NCI-H748 (cell line): ENCODE results near the gene GDF10.

Source experiments
- DNase-seq: peaks from one replicate; lab custom pipeline; 2025; ENCODE audit not compliant: unreplicated experiment; lab: John Stamatoyannopoulos, UW

GDF10 gene

DNA sequence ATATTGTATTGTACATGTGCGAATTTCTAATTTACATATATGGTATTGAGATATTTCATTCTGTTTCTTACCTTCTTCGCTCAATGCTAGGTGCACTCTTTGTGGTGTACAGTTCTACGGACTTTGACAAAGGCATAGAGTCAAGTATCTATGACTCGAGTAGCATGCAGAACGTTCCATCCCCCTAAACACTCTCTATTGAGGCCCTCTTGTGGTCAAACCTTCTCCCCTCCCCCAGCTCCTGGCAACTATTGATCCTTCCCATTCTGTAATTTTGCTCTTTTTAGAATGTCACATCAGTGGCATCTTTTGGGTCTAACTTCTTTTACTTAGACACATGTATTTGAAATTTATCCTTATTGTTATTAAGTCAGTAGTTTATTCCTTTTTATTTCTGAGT, 30.7 kb upstream of the GDF10 start:
- DNase-seq = peak; percentile 9

DNA sequence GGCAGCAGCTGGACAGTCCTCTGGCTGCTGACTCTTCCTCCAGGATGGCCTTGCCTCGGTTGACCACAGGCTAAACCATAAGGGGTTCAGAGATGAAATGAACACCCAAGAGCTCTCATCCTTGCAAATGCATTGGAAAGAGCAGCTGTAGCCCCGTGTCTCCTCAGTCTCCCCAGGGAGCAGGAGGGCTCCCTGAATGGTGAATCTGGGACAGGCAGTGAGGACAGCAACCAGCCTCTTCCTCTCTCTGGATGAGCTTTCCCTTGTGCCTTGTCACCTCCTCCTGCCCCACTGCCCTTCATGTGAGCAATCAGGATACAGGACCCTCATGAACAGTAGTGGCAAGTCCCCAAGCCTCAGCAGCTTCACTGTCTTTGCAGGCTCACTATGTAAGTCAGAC, 23.9 kb upstream of the GDF10 start:
- no peak for DNase-seq

DNA sequence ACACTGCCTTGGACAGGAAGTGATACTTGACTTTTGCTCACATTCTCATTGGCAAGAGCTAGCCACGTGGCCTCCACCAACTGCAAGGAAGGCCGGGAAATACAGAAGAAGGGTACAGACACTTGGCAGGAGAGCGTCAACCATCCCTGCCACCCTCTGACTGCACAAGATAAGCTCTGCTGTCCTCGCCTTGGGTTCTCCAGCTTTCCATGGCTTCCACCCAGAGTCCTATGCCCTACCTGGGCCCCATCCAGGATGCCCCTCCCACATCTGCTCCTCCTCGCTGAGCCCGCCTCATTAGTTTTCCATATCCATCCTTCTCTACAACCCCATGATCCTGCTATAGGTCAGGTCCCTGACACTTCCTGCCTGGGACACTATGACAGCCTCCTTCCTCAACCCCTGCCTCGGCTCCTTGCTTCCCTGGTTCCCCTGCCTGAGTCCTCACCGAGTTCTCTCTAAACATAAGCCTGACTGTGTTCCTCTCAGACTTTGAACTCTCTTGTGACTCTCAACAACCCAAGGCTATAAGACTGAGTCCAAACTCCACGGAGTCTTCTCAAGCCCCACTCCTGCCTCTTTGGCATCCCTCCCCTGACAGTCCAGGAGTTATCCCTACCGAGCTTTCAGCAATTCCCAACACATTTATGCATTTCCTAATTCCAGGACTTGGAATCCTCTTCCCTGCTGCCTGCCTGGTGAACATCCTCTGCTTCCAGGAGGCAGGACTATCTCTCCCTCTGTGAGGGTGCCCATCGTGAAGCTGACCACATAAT, 23.2 kb upstream of the GDF10 start:
- DNase-seq = no peak

- DNase-seq = no peak
These were observed 22.4 kb upstream of the GDF10 start for GRCh38 chr10:47277352-47278151.

DNA sequence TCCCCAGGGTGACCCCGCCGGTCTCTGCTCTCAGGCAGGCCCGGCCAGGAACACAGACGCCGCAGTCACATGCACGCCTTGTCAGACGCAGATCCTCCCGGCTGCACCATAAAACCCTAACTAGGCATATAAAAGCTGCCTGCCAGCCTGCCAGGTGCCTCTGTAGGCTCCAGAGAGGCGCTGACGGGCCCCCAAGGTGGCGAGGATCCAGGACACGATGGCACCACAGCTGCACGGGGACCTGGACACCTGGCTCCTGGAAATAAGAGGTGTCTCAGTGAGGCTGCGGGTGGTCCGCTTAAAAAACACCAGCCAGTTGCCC, 21.9 kb upstream of the GDF10 start:
- DNase-seq = no peak

- no peak for DNase-seq
These were observed 21.3 kb upstream of the GDF10 start for GRCh38 chr10:47278720-47279119.

- no peak for DNase-seq
These were observed 20.7 kb upstream of the GDF10 start for GRCh38 chr10:47279276-47279675.

DNA sequence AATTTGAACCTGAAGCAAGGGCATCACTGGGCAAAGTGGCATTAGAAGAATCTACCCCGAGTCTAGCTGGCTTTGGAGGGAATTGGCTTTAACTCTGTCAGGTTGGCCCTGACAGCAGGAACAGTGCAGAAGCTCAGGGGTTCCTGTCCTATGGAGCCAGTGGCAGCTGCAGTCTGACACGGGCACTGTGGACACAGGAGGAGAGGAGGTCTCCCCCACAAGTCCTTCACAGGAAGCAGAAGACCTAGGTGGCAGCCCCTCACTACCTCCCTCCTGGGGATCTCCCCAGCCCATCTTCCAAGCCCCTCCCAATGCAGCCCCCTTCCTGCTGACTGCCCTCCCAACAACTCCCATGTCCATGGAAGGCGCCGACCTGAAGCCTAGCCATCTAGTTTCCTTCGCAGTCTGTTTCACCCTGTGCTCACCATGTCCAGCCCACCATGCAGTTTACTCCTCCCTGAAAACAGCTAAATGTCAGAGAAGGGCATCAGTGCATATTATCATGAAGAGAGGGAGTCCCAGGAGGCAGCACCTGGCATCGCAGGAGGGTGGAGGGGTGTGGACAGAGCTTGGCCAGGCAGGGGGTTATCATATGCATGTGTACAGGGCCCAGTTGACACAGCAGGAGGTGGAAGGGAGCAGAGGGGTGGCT, 17.9 kb upstream of the GDF10 start:
- DNase-seq = no peak

DNA sequence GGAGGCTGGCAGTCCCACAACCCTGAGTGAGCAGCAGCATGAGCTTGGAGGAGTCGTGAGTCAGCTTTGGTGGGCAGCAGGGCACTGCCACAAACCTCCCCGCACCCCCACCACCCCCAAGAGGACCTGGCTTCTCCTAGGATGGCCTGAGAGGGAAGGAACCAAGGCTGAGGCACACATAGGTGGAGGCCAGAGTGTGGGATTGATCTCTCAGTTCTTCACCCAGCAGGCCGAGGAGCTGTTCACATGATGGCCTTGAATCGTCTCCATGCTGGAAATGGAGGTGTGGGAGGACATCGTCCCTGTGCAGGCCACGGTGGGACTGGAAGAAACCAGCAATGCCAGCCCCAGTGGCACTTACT, 17.4 kb upstream of the GDF10 start:
- DNase-seq = no peak

DNA sequence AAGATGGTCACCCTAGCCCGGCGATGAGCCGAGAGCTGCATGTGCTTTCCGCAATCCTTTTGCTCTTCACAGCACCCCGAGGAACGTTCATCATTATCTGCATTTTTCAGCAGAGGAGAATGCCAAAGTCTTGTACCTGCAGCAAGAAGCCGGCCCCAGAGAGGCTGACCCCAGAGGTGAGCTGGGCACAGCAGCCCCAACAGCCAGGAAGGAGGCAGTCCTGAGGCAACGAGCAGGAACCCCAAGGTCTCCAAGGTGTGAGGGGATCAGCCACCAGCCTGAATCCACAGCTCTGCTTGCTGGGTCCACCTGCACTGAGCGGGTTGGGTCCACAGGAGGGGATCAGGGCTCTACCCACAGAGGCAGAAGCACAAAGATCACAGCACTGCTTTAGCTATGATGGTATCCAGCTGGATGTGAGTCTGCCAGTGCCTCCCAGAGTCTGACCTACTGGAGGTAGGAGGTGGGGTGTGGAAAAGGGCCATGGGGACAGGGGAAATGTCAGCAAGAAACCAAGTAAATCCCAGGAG, 16.8 kb upstream of the GDF10 start:
- DNase-seq = no peak

DNA sequence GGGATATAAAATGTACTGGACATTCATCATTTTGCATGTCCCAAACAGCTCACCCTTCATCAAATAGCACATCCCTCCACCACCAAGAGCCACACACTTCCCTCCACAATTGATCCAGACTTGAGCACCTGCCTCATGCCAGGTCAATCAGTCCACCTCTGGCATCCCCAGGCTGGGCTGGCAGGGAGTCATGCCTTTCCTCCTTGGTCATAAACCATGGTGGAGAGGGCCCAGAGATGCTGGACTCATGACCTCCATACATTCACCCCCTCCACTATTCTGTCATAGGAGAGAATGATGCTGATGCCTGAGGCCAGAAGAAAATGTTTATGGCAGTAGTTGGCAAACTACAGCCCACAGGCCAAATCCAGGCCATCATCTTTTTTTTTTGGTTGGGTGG, 16.1 kb upstream of the GDF10 start:
- DNase-seq = no peak

DNA sequence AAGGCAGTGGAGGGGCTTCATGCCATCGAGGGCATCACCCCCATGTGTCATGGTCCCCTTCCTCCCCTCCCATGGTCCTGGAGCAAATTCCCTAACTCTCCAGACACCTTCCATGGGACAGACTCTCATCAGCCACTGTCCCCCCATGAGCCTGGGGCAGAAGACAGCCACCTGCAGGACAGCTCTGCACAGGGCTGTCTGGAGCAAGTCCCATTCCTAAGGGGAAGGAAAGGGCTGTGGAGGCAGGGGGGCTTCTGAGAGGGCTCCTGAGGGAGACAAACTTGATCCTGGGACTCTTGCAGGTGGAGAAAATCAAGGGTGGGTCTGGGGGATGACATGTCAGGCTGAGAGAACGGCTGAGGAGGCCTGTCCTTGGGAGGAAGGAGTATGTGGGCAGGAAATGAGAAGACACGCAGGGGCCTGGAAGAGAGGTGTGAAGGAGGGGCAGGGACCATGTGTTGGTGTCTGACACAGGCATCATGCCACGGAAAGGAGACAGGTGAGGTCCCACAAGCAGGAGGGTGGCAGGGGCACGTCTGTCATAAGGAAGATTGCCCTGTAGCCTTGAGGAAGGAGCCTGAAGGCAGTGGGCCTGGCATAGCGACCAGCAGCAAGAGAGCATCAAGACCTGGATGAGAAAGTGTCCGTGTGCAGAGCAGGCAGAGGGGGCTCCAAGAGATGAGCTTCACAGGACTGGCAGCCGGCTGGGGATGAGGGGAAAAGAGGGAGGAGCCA, 14.4 kb upstream of the GDF10 start:
- no peak for DNase-seq

DNA sequence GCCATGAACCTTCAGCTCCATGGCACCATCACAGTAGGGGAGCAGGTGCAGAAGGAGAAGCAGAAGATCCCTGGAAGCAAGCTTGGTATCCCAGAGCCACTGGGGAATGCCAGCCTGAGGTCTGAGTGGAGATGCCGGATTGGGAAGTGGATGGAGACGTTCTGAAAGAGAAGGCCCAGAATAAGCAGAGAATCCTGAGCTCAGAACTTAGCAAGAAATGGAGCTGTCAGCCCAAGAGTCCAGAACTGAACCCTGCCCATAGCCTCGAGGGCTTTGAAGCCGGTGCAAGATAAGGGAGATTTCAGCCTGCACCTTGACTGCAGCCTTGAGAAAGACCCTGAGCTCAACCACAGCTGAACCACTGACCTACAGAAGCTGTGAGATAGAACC, 13.9 kb upstream of the GDF10 start:
- no peak for DNase-seq

DNA sequence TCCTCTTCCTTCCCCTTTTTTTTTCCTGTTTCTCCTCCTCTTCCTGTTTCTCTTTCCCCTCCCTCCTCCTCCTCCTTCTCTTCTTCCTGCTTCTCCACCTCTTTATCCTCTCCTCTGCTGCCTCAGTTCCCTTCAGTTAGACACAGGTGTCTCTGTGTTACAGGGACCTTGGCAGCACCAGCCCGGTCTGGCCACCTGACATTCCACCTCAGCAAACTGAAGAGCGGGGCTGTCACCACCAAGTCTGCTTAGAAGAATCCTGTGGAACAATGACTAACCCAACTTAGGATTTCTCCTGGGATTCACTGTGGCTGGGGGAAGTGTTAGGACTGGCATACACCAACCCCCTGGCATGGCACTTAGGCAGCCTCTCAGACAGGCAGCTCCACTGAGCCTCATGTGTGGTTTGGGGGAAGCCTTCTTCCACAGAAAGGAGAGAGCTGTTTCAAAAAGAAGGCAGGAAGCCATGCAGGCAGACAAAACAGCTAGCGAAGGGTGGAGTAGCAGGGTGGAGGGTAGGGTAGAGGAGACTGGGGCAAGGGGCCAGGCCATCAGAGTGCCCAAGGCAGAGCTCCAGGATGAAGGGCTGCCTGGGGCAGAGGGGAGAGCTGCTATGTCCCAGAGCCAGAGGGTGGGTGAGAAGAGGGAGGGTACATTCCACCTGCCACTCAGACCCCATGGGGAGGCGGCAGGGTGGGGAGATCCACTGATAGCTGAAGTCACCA, 13.2 kb upstream of the GDF10 start:
- DNase-seq = no peak

- no peak for DNase-seq
These were observed 12.6 kb upstream of the GDF10 start for GRCh38 chr10:47287365-47287802.

DNA sequence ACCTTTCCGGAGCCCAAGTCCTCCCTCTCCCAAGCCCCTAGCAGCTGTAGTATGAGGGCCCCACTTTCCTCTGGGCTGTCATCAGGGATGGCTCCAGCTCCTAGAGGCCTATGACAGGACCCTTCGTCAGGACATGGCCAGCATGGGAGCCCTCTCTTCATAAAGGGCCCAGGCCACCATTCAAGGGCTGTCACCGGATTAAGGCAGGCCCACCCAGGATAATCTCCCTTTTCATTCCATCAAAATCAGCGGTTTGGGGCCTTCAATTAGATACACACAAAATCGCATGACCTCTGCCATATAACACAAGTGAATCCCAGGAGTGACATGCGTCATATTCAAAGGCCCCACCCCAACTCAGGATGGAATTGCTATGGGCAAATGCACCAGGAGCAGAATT, 12.2 kb upstream of the GDF10 start:
- no peak for DNase-seq

DNA sequence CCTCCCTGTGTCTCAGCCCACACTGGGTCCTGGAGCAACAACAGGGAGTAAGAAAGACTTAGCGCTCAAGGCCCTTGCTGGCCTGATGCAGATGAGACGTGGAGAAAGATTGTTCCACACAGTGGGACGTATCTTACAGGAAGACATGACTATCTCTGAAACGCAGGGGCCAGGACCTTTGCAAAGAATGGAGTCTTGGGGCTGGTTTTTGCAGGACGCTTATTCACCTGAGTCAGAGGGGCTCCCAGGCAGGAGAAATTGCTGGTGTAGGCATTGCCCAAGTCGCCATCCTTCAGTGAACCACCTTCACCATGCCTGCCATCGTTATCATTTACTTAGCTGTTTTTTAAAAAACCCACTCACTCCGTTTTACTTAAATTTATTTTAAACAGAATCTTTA, 11.8 kb upstream of the GDF10 start:
- DNase-seq = no peak

DNA sequence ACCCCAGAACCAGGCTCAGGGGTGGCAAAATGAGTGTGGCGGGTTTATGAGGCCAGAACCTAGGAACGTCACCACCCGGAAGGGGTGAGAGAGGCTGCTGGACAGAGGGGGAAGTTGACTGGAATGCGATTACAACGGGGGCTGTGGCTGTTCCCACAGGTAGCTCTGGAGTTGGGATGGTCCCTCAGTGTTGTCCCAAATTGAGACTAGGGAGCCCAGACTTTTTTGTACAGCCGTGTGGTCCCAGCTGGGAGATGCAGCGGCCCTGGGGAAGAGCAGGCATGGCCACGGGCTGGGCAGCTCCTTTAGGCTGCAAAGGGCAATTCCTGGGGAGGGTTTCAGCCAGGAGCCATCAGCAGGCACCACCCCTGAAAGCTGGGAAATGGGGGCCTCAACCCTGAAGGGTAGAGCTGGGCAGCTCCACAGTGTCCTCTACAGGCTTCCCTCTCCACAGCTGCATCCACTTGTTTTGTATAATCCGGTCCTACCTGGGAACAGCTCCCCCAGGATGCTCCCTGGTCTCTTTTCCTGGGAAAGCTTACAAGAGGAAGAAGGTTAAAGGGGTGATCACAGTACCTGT, 11.0 kb upstream of the GDF10 start:
- DNase-seq = no peak

DNA sequence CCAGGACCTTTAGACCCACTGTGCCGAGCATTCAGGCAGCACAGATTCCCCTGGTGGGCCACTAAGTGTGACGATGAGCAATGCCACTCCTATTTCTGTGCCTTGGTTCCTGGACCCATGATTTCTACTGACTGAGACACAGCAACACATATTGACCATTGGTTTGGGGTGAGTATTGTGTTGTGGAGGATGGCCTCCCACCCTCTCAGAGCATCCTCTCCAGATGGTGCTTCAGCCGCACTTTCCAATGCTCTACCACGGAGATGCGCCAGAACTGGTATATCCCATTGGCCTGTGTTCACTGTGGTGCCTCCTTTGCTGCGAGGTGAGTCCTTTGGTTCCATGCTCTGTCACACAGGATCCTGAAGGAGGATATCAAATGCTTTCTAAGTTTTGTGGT, 10.1 kb upstream of the GDF10 start:
- no peak for DNase-seq

DNA sequence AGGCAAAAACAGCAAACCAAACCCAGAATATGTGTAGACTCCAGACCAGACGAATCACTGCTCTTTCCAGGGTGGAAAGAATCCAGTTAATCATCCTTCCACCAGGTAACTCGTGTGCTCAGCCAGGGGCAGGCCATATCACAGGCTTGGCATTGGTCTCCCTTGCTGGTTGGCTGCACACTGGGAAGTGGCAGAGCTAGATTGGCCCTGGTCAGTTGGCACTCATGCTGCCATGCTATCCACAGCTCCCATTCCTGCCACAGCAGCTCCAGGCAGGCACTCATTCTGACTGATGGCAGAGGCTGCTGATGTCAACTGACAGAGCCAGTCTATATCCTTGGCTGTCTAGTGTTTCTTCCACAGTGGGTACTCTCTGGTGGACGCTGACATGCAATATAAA, 9.7 kb upstream of the GDF10 start:
- no peak for DNase-seq
